NOMO-1 treated with DMSO at 0.1 percent for 48 hours (cell line): ENCODE results near the gene ALDH1B1.

Experiments
- DNase-seq: peaks from one replicate; lab custom pipeline; 2025; ENCODE audit not compliant: unreplicated experiment; lab: John Stamatoyannopoulos, UW

The ALDH1B1 gene

DNA sequence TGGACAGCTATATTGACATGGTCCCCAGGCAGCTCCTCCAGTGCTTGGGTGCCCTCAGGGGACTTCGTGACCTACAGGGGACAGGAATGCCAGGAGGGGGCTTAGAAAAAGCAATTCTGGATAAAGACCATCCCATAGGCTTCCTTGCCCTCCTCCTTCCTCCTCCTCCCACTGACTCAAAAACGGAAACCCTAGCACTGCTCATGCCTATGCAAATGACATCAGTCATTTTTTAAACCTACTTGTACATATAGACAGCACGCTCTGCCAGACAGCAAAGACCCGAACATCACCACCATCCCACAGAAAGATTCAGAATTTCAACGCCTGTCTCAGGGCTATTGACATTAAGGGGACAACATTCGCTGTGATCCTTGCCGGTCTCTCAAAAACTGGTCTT lies 20.8 kb downstream of the ALDH1B1 start:
- DNase-seq: no peak

DNA sequence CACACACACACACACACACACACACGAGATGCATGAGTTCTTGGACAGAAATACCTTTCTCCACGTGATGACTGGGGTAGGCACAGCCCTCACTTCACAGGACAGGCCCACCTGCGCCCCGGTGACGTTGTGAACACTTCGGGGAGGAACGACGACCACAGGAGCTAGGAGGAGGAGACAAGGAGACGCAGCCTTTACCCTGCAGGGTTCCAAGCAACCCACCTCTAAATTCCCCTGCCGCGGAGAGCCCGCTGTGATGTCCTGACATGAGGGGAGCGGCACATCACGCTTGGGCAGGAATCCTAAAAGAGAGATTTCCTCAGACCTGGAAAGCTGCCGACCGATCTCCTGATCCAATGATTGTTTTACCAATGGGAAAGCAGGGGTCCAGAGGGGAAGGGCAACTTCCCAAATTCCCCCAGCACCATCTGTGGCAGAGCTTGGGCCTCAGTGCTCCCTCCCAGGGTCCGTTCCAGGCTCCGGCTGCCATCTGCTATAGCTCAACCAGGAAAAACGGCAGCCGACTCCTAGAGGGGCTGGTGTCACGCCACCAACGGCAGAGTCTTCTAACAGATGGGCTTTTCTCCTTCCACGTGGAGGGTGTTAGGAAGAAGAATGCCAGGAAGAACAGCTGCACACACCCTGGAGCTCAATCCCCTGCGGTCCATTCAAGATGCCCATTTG lies 21.7 kb downstream of the ALDH1B1 start:
- DNase-seq: no peak

GRCh38 chr9:38415856-38416255 lies 23.4 kb downstream of the ALDH1B1 start:
- DNase-seq: no peak

- no peak for DNase-seq
Measured at GRCh38 chr9:38416461-38416860, 24.0 kb downstream of the ALDH1B1 start.

- no peak for DNase-seq
Measured at GRCh38 chr9:38417003-38417945, 24.8 kb downstream of the ALDH1B1 start.

DNA sequence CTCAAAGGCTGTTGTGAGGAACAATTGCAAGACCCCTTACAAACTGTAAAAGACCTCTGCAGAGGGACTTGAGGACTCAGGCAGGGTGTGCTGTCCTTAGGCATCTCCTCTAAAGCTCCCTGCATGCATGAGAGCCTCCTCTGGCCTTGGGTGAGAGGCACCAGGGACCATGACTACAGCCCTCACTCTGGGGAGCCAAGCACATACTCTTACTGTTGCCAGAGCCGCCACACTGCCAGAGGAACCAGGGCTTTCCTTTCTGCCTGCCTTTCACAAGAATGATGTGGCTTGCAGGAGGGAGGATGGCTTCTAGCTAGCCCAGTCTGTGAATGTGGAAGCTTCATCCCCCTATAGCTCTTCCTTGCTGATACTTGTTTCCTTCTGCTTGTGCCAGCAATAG lies 25.9 kb downstream of the ALDH1B1 start:
- no peak for DNase-seq

GRCh38 chr9:38419181-38419580 lies 26.7 kb downstream of the ALDH1B1 start:
- DNase-seq: no peak

GRCh38 chr9:38421498-38422211 lies 29.2 kb downstream of the ALDH1B1 start:
- DNase-seq: no peak

- DNase-seq: no peak
Measured at GRCh38 chr9:38422555-38423260, 30.2 kb downstream of the ALDH1B1 start.

DNA sequence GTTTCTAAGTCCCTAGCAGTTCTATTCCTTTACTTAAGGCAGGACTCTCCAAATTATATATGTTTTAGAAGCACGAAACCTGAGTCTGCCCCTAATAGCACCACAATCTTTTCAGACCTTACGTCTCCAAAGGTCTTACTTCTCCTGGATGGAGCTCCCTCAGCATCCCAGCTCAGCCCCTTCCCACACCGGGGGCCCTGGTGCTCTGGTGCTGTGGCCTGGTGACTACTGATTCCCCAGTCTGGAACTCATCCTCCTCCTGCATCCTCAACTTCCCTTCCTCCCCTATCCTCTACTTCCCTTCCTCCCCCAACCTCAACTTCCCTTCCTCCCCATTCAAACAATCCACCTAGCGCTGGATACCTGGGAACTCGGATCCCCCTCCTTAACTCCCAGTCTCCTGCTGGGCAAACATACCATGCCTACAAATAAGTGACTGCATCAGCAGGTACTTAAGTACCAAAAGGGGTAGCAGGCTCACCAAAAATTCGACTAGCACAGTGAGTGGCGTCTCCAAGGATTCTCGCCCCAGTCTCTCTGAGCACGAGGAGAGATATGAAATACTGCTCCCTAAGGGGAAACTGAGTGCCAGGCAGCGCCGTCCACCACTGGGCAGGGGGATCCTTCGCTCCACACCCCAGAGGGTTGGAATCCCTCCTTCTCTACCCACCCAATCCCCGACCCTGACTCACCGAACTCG lies 30.9 kb downstream of the ALDH1B1 start:
- DNase-seq: no peak

GRCh38 chr9:38423973-38424843 lies 31.7 kb downstream of the ALDH1B1 start, which contains the start of gene IGFBPL1:
Gene IGFBPL1 (minus strand): TSS chr9:38424454. CDS start chr9:38424424, 30 bp downstream.
- no peak for DNase-seq

DNA sequence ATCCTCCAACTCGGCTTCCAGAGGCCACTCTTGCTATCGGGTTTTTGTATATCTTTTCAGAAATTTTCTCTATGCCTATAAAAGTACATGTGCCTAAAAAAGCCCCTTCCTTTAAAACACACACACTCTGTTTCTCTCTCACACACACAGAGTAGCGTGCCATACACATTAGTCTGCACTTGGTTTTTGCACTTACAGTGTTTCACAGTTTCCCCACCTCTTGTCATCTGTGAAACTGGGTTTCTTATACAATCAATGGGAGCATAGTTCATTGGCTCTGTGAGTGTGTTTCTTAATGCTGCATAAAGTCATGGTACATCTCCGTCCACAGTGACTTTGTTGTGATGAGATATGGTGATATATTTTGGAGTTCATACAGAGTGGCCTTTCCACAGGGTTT lies 32.4 kb downstream of the ALDH1B1 start:
- no peak for DNase-seq

DNA sequence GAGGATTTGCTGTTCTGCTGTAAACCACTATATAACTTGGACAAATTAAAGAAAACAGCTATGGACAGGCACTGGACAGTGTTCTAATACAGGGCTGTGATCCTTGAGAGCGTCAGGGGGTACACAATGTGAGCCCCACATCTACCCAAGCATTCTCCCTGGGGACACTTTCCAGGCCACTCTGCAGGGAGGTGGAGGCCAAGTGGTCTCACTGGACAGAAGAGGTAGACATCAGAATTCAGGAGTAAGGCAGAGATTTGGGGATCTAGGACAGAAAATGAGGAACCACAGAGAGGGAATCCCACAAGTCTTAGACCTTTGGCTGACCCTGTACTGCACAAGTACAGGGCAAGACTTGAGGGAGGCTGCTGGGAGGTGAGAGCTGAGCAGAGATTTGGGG lies 35.6 kb downstream of the ALDH1B1 start:
- DNase-seq: no peak

DNA sequence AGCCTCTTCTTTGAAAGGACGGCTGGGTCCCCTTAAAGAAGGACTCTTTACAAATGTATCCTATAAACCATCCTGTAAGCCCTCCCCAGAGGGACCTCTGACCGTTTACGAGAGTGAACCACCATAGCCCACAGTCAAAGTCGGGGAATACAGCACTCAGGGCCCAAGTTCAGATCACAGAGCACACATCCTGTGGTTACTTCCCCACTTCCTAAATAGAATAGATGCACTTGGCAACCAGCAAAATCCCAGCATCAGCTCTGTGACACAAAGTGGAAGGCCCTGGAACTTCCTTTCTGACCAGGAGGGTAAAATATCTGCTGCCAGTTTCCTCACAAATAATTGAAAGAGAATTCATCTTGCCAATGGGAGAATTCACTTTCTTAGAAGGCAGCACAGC lies 38.6 kb downstream of the ALDH1B1 start:
- no peak for DNase-seq

DNA sequence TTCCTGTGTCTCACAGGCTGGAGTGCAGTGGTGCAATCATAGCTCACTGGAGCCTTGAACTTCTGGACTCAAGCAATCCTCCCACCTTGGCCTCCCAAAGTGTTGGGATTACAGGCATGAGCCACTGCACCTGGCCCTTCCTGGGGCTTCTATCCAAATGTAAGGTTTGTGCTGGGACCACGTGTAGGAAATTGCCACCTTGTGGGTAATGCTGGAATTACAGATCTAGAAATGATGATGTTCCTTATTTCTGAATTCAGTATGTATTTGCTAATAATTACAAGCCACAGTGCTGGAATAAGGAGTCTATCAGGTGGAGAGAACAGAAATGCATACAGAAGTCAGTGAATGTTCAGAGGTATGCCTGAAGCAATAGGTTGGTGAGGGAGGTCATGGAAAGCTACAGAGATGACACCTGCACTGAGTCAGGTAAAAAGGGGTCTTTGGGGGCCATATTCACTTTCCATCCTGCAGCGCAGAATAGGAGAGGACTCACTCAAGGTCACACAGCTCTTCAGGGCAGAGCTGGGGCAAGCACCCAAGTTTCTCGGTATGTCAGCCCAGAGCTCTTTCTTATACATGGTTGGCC lies 40.5 kb downstream of the ALDH1B1 start:
- DNase-seq: no peak

DNA sequence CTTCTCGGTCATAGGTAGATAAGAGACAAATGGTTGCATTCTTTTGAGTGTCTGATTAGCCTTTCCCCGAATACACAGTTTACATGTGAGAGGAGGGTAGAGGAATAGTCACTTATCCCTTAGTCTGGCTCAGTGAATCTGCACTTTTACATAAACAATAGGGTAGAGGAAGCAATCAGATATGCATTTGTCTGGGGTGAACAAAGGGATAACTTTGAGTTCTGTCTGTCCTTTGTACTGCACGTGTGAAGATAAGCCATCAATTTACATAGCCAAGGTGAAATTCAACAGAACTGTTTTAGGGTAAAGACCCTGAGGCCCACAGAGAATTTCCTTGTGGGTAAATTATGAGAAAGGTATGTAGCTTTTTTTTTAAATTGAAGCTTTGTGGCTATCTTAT lies 41.9 kb downstream of the ALDH1B1 start:
- DNase-seq: no peak

GRCh38 chr9:38434853-38435252 lies 42.4 kb downstream of the ALDH1B1 start:
- DNase-seq: no peak

GRCh38 chr9:38435521-38435920 lies 43.0 kb downstream of the ALDH1B1 start:
- no peak for DNase-seq

GRCh38 chr9:38436708-38437107 lies 44.2 kb downstream of the ALDH1B1 start:
- DNase-seq: no peak
